ENCODE data around the gene CLDN16.
A peak's percentile ranks its signal among the peaks of the same experiment; 100 is the strongest.

The CLDN16 gene

DNA sequence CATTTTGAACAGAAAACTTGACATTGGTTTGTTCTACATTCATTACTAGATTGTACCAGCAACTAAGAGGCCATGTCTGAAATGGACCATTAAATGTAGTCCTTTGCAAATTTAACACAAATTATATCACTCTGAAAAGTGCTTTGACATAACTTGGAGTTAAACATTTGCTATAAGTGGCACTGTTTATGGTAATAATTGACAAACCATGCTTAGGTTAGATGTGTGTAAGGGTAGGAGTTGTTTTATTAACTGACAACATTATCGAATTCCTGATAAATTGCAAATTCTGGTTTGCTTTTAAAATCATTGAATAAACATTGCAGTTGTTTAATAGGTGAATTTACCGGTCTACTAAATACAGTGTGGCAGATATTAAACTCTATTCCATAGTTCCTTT lies 67.9 kb downstream of the CLDN16 start:
- Histone ChIP-seq H3K27ac (ENCODE audit: low read depth, low read length) (no peak overlapping the region), H3K56ac (ENCODE audit: low read length) (no peak overlapping the region), H3K18ac (ENCODE audit: low read length) (no peak overlapping the region), H4K5ac (ENCODE audit: low read length) (no peak overlapping the region), H4K8ac (ENCODE audit: low read depth, low read length) (no peak overlapping the region), H3K4ac (ENCODE audit: low read depth, low read length) (no peak overlapping the region), H3K79me2 (ENCODE audit: control insufficient read depth, insufficient read depth, low read length) (no peaks in the 10 kb centered on the region), H3K79me1 (ENCODE audit: low read length) (no peaks in the 10 kb centered on the region), H2BK5ac (ENCODE audit: low read length) (no peak overlapping the region), H2AK5ac (ENCODE audit: low read length) (no peak overlapping the region), H3K23ac (ENCODE audit: low read length) (no peak overlapping the region), H2BK15ac (replicated peaks; ENCODE audit: low read depth) (no peak overlapping the region), H3K4me1 (ENCODE audit: control insufficient read depth, low read depth, low read length) (no peaks in the 10 kb centered on the region), H3K9ac (ENCODE audit: low read length) (no peak overlapping the region), H3K4me3 (ENCODE audit: low read length) (no peak overlapping the region), H3K27me3 (ENCODE audit: insufficient read depth, low read length, poor library complexity) (no peaks in the 10 kb centered on the region), H3K4me2 (ENCODE audit: low read length) (no peak overlapping the region), H3K36me3 (ENCODE audit: control insufficient read depth, insufficient read depth, low read length) (no peaks in the 10 kb centered on the region), H2BK120ac (ENCODE audit: low read depth, low read length) (no peak overlapping the region)
- no CpG with 5 or more reads among the region's 2 CpGs for WGBS (ENCODE audit: extremely low coverage, insufficient coverage, low lambda C conversion rate)
- no peak for DNase-seq

DNA sequence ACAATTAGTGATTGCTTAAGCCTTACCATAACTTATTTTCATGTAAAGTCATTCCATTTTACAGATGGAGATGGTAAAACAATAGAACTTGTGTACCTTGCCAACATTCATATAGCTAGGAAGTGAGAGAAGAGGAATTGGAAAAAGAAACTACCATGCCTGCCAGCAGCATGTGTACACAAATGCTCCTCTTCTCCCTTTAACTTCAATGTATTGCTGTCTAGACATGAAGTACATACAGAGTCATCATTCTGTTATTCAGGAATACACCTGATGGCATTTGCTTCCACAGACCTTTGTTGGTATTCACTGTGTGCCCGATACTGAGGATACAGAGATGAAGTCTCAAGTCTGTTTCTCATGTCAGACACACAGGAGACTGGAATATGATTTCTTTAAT lies 68.8 kb downstream of the CLDN16 start:
- H3K9ac ChIP-seq (ENCODE audit: low read length) = no peak overlapping the region
- H3K27me3 ChIP-seq (ENCODE audit: insufficient read depth, low read length, poor library complexity) = no peaks in the 10 kb centered on the region
- no peak overlapping the region for H3K27ac ChIP-seq (ENCODE audit: low read depth, low read length)
- H3K36me3 ChIP-seq (ENCODE audit: control insufficient read depth, insufficient read depth, low read length) = no peaks in the 10 kb centered on the region
- no peak overlapping the region for H3K56ac ChIP-seq (ENCODE audit: low read length)
- H4K5ac ChIP-seq (ENCODE audit: low read length) = no peak overlapping the region
- H3K18ac ChIP-seq (ENCODE audit: low read length) = no peak overlapping the region
- H3K4me3 ChIP-seq (ENCODE audit: low read length) = no peak overlapping the region
- no peak overlapping the region for H2BK5ac ChIP-seq (ENCODE audit: low read length)
- H4K8ac ChIP-seq (ENCODE audit: low read depth, low read length) = no peak overlapping the region
- H2BK15ac ChIP-seq (replicated peaks; ENCODE audit: low read depth) = no peak overlapping the region
- H3K4me1 ChIP-seq (ENCODE audit: control insufficient read depth, low read depth, low read length) = no peaks in the 10 kb centered on the region
- WGBS (ENCODE audit: extremely low coverage, insufficient coverage, low lambda C conversion rate) = no CpG with 5 or more reads among the region's 1 CpG
- H3K79me1 ChIP-seq (ENCODE audit: low read length) = no peaks in the 10 kb centered on the region
- no peak overlapping the region for H3K23ac ChIP-seq (ENCODE audit: low read length)
- no peak overlapping the region for H3K4me2 ChIP-seq (ENCODE audit: low read length)
- no peaks in the 10 kb centered on the region for H3K79me2 ChIP-seq (ENCODE audit: control insufficient read depth, insufficient read depth, low read length)
- H2AK5ac ChIP-seq (ENCODE audit: low read length) = no peak overlapping the region
- H3K4ac ChIP-seq (ENCODE audit: low read depth, low read length) = no peak overlapping the region
- no peak for DNase-seq
- no peak overlapping the region for H2BK120ac ChIP-seq (ENCODE audit: low read depth, low read length)

- Histone ChIP-seq H3K36me3 (ENCODE audit: control insufficient read depth, insufficient read depth, low read length) (no peaks in the 10 kb centered on the region), H3K4me1 (ENCODE audit: control insufficient read depth, low read depth, low read length) (no peaks in the 10 kb centered on the region), H4K5ac (ENCODE audit: low read length) (no peak overlapping the region), H3K56ac (ENCODE audit: low read length) (no peak overlapping the region), H3K79me1 (ENCODE audit: low read length) (no peaks in the 10 kb centered on the region), H3K23ac (ENCODE audit: low read length) (no peak overlapping the region), H3K4me3 (ENCODE audit: low read length) (no peak overlapping the region), H4K8ac (ENCODE audit: low read depth, low read length) (no peak overlapping the region), H2BK5ac (ENCODE audit: low read length) (no peak overlapping the region), H3K9ac (ENCODE audit: low read length) (no peak overlapping the region), H2BK120ac (ENCODE audit: low read depth, low read length) (no peak overlapping the region), H3K4me2 (ENCODE audit: low read length) (no peak overlapping the region), H3K27me3 (ENCODE audit: insufficient read depth, low read length, poor library complexity) (no peaks in the 10 kb centered on the region), H3K18ac (ENCODE audit: low read length) (no peak overlapping the region), H3K27ac (ENCODE audit: low read depth, low read length) (no peak overlapping the region), H2AK5ac (ENCODE audit: low read length) (no peak overlapping the region), H3K79me2 (ENCODE audit: control insufficient read depth, insufficient read depth, low read length) (no peaks in the 10 kb centered on the region), H2BK15ac (replicated peaks; ENCODE audit: low read depth) (no peak overlapping the region), H3K4ac (ENCODE audit: low read depth, low read length) (no peak overlapping the region)
- peak; percentile 76 for DNase-seq
- no CpG with 5 or more reads among the region's 2 CpGs for WGBS (ENCODE audit: extremely low coverage, insufficient coverage, low lambda C conversion rate)
Measured at GRCh38 chr3:190458040-190458439, 70.1 kb downstream of the CLDN16 start.
